ENCODE results near the gene B3GNT3.

The B3GNT3 gene

GRCh38 chr19:17788632-17789031 is 6.3 kb upstream of the B3GNT3 start:
- DNase-seq (ENCODE audit: low spot score), result no peak
- TF ChIP-seq CTCF (conservative IDR thresholded peaks at IDR 0.05; ENCODE audit: low read depth), result no peak
- no peak overlapping the region for H3K27ac ChIP-seq
- ChIA-PET CTCF (interaction anchor here (0.6 kb wide), 1 partner anchor 146 kb away, joined by 3 read pairs; no protein-coding TSS in a partner anchor), POLR2A (ENCODE audit: low non-redundant PET) (no interaction called here)

- ChIA-PET CTCF (no interaction called here), POLR2A (ENCODE audit: low non-redundant PET) (interaction anchor here (0.9 kb wide), 1 partner anchor 69 kb away, joined by 3 read pairs; no protein-coding TSS in a partner anchor)
- TF ChIP-seq CTCF (conservative IDR thresholded peaks at IDR 0.05; ENCODE audit: low read depth), result no peak
- H3K27ac ChIP-seq, result 0 out of 2 replicates have a peak overlapping the region, but pooled peaks have one; percentile 16
- DNase-seq (ENCODE audit: low spot score), result no peak
These were observed 4.7 kb upstream of the B3GNT3 start for GRCh38 chr19:17790059-17790780.

GRCh38 chr19:17794412-17794730 is 567 bp upstream of the B3GNT3 start:
- POLR2A ChIA-PET (ENCODE audit: low non-redundant PET), result no interaction called here
- H3K27ac ChIP-seq, result no peak overlapping the region
- CTCF ChIA-PET, result interaction anchor here (1.0 to 1.8 kb wide), 3 partner anchors 11 to 65 kb away, joined by 5 to 8 read pairs (median 5); partner anchors contain the start of gene RPL18A
- TF ChIP-seq CTCF (conservative IDR thresholded peaks at IDR 0.05; ENCODE audit: low read depth), result no peak
- DNase-seq (ENCODE audit: low spot score), result no peak

GRCh38 chr19:17795495-17795856 is 538 bp downstream of the B3GNT3 start:
- ChIA-PET CTCF (interaction anchor here (0.6 to 1.8 kb wide), 4 partner anchors 10 to 64 kb away, joined by 3 to 8 read pairs (median 4); partner anchors contain the start of gene RPL18A), POLR2A (ENCODE audit: low non-redundant PET) (interaction anchor here (0.5 kb wide), 1 partner anchor 392 kb away, joined by 4 read pairs; no protein-coding TSS in a partner anchor)
- peak overlapping the region; percentile 73 for H3K27ac ChIP-seq
- TF ChIP-seq CTCF (conservative IDR thresholded peaks at IDR 0.05; ENCODE audit: low read depth), result no peak
- DNase-seq (ENCODE audit: low spot score), result no peak

GRCh38 chr19:17796013-17796837 is 1.3 kb downstream of the B3GNT3 start:
- no peak for DNase-seq (ENCODE audit: low spot score)
- TF ChIP-seq CTCF (conservative IDR thresholded peaks at IDR 0.05; ENCODE audit: low read depth), result no peak
- CTCF ChIA-PET, result interaction anchor here (1.3 kb wide), 1 partner anchor 30 kb away, joined by 3 read pairs; no protein-coding TSS in a partner anchor
- H3K27ac ChIP-seq, result peak overlapping the region; percentile 73
- POLR2A ChIA-PET (ENCODE audit: low non-redundant PET), result no interaction called here

- CTCF ChIA-PET, result no interaction called here
- TF ChIP-seq CTCF (conservative IDR thresholded peaks at IDR 0.05; ENCODE audit: low read depth), result no peak
- POLR2A ChIA-PET (ENCODE audit: low non-redundant PET), result interaction anchor here (0.5 kb wide), 1 partner anchor 15 kb away, joined by 3 read pairs; no protein-coding TSS in a partner anchor
- no peak for DNase-seq (ENCODE audit: low spot score)
- peak overlapping the region; percentile 73 for H3K27ac ChIP-seq
These were observed 2.0 kb downstream of the B3GNT3 start for GRCh38 chr19:17796838-17797423.

Measured in RWPE1 (cell line).